LNCaP clone FGC (cell line): Measurements from ENCODE around the gene GPR137C.

Experiments used
- DNase-seq: peaks from one replicate; pipeline ENCODE4 v3.0.0-alpha.2; 2011; ENCODE audit warnings: low read depth
- H3K4me3 ChIP-seq: 2 replicates; pipeline ENCODE4 v1.5.1; 2011; ENCODE audit warnings: mild to moderate bottlenecking, low read depth, low read length, control low read depth
- CTCF ChIP-seq: IDR thresholded peaks from 2 replicates; pipeline ENCODE4 v1.5.1; 2012; ENCODE audit warnings: mild to moderate bottlenecking; ENCODE audit not compliant: control insufficient read depth, insufficient read depth; ENCODE audit errors: extremely low read depth

Gene GPR137C

GRCh38 chr14:52596861-52597260 is 44.2 kb downstream of the GPR137C start:
- no peak for TF ChIP-seq CTCF
- DNase-seq, result no peak
- no peak overlapping the region for H3K4me3 ChIP-seq

- TF ChIP-seq CTCF, result no peak
- H3K4me3 ChIP-seq, result no peak overlapping the region
- DNase-seq, result no peak
Measured at GRCh38 chr14:52598568-52598967, 45.9 kb downstream of the GPR137C start.

GRCh38 chr14:52599974-52600373 is 47.3 kb downstream of the GPR137C start:
- TF ChIP-seq CTCF, result no peak
- DNase-seq, result no peak
- H3K4me3 ChIP-seq, result no peak overlapping the region

- no peak for DNase-seq
- TF ChIP-seq CTCF, result no peak
- no peak overlapping the region for H3K4me3 ChIP-seq
Measured at GRCh38 chr14:52602131-52602530, 49.5 kb downstream of the GPR137C start.

- no peak for DNase-seq
- TF ChIP-seq CTCF, result no peak
- no peak overlapping the region for H3K4me3 ChIP-seq
Measured at GRCh38 chr14:52607061-52607460, 54.4 kb downstream of the GPR137C start.

GRCh38 chr14:52609445-52610044 is 56.9 kb downstream of the GPR137C start:
- TF ChIP-seq CTCF, result no peak
- no peak overlapping the region for H3K4me3 ChIP-seq
- DNase-seq, result no peak

GRCh38 chr14:52610187-52610586 is 57.6 kb downstream of the GPR137C start:
- DNase-seq, result no peak
- no peak overlapping the region for H3K4me3 ChIP-seq
- no peak for TF ChIP-seq CTCF
